ENCODE measurements around the gene IGDCC3. TPM values are rescaled to one million over a fixed set of nuclear protein-coding genes. Genes with fewer than 3 reads are reported as not detected.
A peak's percentile ranks its signal among the peaks of the same experiment; 100 is the strongest.

IGDCC3 gene
- total RNA-seq, 1 donor from 2014 or later, result 342 TPM

DNA sequence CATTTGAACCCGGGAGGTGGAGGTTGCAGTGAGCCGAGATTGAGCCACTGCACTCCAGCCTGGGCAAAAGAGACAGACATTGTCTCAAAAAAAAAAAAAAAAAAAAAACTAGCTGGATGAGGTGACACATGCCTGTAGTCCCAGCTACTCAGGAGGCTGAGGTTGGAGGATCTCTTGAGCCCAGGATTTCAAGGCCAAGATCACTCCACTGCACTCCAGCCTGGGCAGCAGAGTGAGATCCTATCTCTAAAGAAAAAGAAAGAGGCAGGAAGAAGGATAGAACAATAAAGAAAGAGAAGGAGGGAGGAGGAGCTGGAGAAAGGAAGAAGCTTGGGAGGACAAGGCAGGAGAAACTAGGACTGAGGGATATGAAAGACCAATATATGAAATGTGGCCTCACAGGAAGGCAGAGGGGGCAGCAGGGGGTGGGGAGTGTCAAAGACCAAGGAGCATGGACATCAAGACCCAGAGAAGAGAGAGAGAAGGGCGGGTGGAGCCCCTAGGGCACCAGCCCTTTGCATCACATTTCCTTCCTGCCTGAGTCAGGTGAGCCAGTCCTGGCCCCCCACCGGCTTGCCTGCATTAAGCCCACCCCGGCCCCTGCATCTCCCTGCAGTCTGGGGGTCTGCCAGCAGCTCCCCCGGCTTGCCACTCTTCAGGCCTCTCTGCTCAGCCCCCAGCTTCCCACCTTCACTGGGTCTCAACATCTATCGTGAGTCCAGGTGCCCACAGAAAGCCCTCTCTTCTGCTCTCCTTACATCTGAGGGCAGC lies 11.5 kb downstream of the IGDCC3 start:
- Mint-ChIP-seq H3K9me3 (ENCODE audit: unreplicated experiment) (peaks cover 4% of the 10 kb centered on the region), H3K27me3 (ENCODE audit: unreplicated experiment) (peaks cover 12% of the 10 kb centered on the region), H3K36me3 (ENCODE audit: unreplicated experiment) (peaks cover 4% of the 10 kb centered on the region), H3K27ac (ENCODE audit: unreplicated experiment) (no peak overlapping the region), H3K4me3 (ENCODE audit: unreplicated experiment) (peak overlapping the region; percentile 14), H3K4me1 (ENCODE audit: low read depth, unreplicated experiment) (peaks cover 54% of the 10 kb centered on the region)
- TF ChIP-seq, protein P1, sequence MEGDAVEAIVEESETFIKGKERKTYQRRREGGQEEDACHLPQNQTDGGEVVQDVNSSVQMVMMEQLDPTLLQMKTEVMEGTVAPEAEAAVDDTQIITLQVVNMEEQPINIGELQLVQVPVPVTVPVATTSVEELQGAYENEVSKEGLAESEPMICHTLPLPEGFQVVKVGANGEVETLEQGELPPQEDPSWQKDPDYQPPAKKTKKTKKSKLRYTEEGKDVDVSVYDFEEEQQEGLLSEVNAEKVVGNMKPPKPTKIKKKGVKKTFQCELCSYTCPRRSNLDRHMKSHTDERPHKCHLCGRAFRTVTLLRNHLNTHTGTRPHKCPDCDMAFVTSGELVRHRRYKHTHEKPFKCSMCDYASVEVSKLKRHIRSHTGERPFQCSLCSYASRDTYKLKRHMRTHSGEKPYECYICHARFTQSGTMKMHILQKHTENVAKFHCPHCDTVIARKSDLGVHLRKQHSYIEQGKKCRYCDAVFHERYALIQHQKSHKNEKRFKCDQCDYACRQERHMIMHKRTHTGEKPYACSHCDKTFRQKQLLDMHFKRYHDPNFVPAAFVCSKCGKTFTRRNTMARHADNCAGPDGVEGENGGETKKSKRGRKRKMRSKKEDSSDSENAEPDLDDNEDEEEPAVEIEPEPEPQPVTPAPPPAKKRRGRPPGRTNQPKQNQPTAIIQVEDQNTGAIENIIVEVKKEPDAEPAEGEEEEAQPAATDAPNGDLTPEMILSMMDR (IDR thresholded peaks at IDR 0.05; ENCODE audit: partially characterized antibody, unreplicated experiment), result no peak
- DNase-seq, result peak; percentile 11

DNA sequence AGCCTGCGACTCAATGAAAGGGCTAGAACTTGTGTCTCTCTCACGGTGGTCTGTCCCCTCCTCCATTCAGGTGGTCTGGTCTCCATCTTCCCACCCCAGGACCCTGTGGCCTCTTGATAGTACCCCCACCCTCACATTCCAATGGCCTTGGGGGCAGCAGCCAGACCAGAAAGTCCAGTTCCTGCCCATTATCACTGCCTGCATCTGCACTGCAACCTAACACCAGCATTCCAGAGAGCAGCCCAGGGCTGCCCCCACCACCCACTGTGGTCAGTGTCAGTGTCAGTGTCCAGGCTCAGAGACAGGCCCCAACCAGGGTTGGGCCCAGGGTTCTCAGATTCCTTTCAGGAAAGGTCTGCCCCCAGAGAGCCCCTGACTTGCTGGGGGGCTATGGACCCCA lies 12.6 kb downstream of the IGDCC3 start:
- peaks cover 50% of the 10 kb centered on the region for H3K4me1 Mint-ChIP-seq (ENCODE audit: low read depth, unreplicated experiment)
- H3K27ac Mint-ChIP-seq (ENCODE audit: unreplicated experiment), result no peak overlapping the region
- H3K27me3 Mint-ChIP-seq (ENCODE audit: unreplicated experiment), result peaks cover 14% of the 10 kb centered on the region
- peaks cover 6% of the 10 kb centered on the region for H3K9me3 Mint-ChIP-seq (ENCODE audit: unreplicated experiment)
- DNase-seq, result peak; percentile 4
- H3K36me3 Mint-ChIP-seq (ENCODE audit: unreplicated experiment), result peaks cover 4% of the 10 kb centered on the region
- TF ChIP-seq, protein P1 (IDR thresholded peaks at IDR 0.05; ENCODE audit: partially characterized antibody, unreplicated experiment), result no peak
- no peak overlapping the region for H3K4me3 Mint-ChIP-seq (ENCODE audit: unreplicated experiment)

DNA sequence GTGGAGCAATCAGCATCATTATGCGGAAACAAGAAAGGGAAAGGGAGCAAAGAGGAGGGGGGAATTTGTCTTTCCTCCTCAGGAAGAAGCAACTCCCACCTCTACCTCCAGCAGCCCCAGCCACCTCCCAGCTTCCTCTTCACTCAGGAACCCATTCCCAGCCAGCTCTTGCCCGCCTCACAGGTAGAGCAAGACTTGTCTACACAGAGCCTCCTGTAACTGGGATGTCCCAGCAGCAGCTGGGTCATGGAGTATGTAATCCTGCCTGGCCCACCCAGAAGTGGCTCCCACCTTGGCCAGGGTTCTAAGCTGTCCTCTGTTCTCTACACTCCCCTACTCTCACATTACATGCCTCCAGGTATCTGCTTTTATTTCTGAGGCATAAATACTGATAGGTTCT lies 14.0 kb downstream of the IGDCC3 start:
- peaks cover 13% of the 10 kb centered on the region for H3K27me3 Mint-ChIP-seq (ENCODE audit: unreplicated experiment)
- H3K4me1 Mint-ChIP-seq (ENCODE audit: low read depth, unreplicated experiment), result peaks cover 46% of the 10 kb centered on the region
- H3K27ac Mint-ChIP-seq (ENCODE audit: unreplicated experiment), result peak overlapping the region; percentile 55
- no peak overlapping the region for H3K4me3 Mint-ChIP-seq (ENCODE audit: unreplicated experiment)
- H3K9me3 Mint-ChIP-seq (ENCODE audit: unreplicated experiment), result peaks cover 6% of the 10 kb centered on the region
- DNase-seq, result peak; percentile 8
- TF ChIP-seq, protein P1 (IDR thresholded peaks at IDR 0.05; ENCODE audit: partially characterized antibody, unreplicated experiment), result no peak
- H3K36me3 Mint-ChIP-seq (ENCODE audit: unreplicated experiment), result peaks cover 4% of the 10 kb centered on the region

DNA sequence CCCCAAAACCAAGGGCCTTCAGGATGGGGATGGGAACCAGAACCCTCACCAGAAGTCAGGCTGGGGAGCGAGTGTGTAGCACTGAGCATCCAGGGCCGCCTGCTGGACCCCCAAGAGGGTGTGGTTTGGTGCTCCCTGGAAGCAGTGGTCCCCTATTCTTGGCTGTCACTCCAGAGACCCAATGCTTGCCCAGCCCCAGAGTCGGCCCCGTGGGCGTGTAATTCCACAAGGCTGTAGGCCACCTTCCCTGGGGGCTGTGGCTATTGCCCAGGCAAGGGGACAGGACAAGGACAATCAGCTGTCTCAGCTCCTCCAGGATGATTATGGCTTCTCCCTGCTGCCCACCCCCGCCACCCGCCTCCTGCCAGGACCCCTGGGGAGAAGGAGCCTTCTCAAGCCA lies 14.5 kb downstream of the IGDCC3 start:
- TF ChIP-seq, protein P1 (IDR thresholded peaks at IDR 0.05; ENCODE audit: partially characterized antibody, unreplicated experiment), result no peak
- peak; percentile 28 for DNase-seq
- Mint-ChIP-seq H3K4me1 (ENCODE audit: low read depth, unreplicated experiment) (peaks cover 43% of the 10 kb centered on the region), H3K27ac (ENCODE audit: unreplicated experiment) (peak overlapping the region; percentile 55), H3K4me3 (ENCODE audit: unreplicated experiment) (no peak overlapping the region), H3K9me3 (ENCODE audit: unreplicated experiment) (peaks cover 6% of the 10 kb centered on the region), H3K36me3 (ENCODE audit: unreplicated experiment) (peaks cover 4% of the 10 kb centered on the region), H3K27me3 (ENCODE audit: unreplicated experiment) (peaks cover 11% of the 10 kb centered on the region)

DNA sequence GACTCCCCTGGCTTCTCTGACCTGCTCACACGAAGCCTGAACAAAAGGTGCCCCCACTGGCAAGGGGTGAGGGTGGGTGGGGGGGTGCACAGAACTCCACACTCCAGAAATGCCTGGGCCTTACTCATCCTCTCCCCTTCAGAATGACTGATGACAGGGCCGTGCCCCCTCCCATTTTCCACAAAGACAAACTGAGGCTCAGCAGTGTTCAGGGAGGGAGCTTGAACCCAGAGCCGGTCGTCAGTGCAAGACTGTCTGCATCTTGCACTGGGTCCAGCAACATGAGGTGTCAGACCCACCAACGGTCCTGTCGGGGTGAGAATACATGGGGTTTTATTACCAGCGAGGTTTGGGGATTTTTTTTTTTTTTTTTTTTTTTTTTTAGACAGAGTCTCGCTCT lies 15.3 kb downstream of the IGDCC3 start:
- Mint-ChIP-seq H3K4me1 (ENCODE audit: low read depth, unreplicated experiment) (peaks cover 41% of the 10 kb centered on the region), H3K27me3 (ENCODE audit: unreplicated experiment) (peaks cover 11% of the 10 kb centered on the region), H3K36me3 (ENCODE audit: unreplicated experiment) (peaks cover 4% of the 10 kb centered on the region), H3K27ac (ENCODE audit: unreplicated experiment) (no peak overlapping the region), H3K4me3 (ENCODE audit: unreplicated experiment) (peak overlapping the region; percentile 68), H3K9me3 (ENCODE audit: unreplicated experiment) (peaks cover 8% of the 10 kb centered on the region)
- DNase-seq, result peak; percentile 2
- TF ChIP-seq, protein P1 (IDR thresholded peaks at IDR 0.05; ENCODE audit: partially characterized antibody, unreplicated experiment), result no peak

Data from glutamatergic neuron (in vitro differentiated cells).